GM23248 (cell line): ENCODE data around the gene SARS2.

Experiments used
- EZH2 ChIP-seq: fragments of 200-600 bp; sonication (generic); IDR thresholded peaks from 2 replicates; pipeline ENCODE4 v1.6.1; 2018; ENCODE audit warnings: antibody characterized with exemption, mild to moderate bottlenecking; ENCODE audit not compliant: insufficient read depth, poor library complexity, severe bottlenecking
- EZH2phosphoT487 ChIP-seq: fragments of 200-600 bp; sonication (generic); IDR thresholded peaks from 2 replicates; pipeline ENCODE4 v1.6.1; 2018; ENCODE audit warnings: antibody characterized with exemption, moderate library complexity, mild to moderate bottlenecking, low read depth; ENCODE audit not compliant: insufficient read depth

GRCh38 chr19:38892841-38893240 lies 37.7 kb downstream of the SARS2 start:
- TF ChIP-seq EZH2 (no peak), EZH2phosphoT487 (no peak)
